DMS153 treated with DMSO at 0.1 percent for 48 hours (cell line): Measurements from ENCODE around the gene ARL6IP5.

Source experiments
- DNase-seq: peaks from one replicate; lab custom pipeline; 2025; ENCODE audit not compliant: unreplicated experiment; lab: John Stamatoyannopoulos, UW

ARL6IP5 gene

GRCh38 chr3:69116162-69116561 lies 31.4 kb downstream of the ARL6IP5 start:
- DNase-seq: no peak

DNA sequence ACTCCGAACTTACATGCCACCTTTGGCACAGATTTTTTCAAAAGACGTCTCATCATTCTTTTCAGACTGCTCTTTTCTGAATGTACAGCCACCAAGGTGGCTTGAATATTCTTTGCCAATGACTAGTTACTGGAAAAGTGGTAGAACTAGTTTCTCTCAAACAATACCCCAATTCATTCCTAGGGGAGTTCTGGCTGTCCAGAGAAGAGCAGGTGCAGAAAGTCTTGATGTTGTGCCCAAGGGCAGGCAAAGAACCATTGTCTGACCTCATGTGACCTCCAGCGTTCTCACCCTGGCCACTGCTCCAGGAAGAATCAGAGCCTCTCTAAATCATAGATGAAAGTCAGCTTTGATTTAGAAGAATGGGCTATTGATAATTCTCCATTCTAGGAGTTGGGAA lies 32.2 kb downstream of the ARL6IP5 start:
- DNase-seq: no peak

DNA sequence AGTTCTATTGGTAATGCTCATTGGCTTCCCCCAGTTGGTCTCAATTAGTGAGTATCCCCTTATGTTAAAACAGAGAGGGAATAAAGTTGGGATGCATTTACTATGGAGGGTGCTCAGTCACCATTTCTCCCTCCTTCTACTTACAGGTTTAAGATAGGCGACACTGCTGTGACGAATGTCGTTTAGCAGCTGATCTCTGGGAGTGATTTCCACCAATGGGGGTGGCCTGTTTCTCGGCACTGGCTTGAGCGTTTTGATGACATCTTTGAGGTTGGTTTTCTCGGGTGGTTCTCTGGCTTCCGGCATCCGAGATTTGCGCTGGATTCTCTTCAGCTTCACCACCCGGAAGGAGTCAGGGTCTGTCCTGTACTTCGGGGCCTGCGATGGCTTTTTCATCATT lies 33.8 kb downstream of the ARL6IP5 start:
- DNase-seq: no peak

DNA sequence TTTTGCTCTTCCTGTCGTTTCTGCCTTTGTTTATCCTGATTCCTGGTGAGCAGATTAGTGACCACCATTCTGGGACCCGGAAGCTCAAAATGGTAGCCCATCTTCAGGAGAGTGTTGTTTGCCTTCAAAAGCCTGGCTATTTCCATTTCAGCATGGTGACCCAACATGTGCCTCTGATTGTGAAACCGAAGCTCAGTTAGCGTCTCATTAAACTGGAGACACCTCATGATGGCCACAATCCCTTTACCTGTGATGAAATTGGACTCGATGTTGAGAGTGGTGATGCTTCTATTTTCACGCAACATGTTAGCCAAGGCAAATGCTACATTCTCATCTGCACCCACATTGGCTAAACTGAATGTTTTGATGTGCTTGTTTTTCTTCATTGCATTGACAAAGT lies 34.4 kb downstream of the ARL6IP5 start:
- no peak for DNase-seq

DNA sequence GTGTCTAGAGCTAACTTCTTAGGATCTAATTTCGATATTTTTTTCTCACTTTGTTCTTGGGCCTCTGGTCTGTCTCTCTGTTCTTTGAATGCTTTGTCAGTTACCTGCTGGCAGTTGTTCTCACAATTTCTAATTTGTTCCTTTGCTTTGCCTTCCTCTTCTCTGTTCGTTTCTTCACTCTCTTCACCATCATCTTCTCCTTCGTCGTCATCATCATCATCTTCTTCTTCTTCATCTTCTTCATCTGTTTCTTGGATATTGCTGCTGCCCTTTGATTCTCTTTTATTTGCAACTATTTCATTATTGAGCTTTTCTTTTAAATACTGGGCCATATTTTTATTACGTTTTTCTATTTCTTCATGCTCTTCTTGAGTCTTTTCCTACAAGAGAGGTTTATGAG lies 34.9 kb downstream of the ARL6IP5 start:
- DNase-seq: no peak

DNA sequence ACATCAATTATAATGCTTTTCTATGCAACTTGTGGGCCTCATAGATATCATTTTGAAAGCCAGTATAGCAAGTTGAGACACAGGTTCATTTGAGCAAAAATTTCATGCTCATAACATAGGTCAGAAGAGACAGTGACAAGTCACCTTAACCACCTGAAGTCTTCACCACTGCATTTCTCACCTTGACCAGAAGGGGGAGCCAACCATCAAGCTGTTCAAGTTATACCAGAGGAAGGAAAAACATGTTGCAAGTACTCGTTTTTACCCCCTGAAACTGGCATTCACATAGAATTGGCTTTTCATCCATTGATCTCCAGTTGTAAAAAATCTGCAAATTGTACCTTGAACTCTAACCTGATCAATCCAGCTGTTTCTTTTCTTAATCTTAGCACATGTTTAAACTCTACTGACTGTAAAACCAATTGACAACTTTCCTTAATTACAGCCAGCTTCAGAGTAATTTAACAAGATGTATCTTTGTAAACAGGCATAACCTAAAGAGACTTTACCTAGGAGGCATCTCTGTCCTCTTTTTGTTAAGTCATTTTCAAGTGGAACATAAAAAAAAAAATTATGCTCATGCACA lies 36.2 kb downstream of the ARL6IP5 start:
- peak; percentile 34 for DNase-seq

DNA sequence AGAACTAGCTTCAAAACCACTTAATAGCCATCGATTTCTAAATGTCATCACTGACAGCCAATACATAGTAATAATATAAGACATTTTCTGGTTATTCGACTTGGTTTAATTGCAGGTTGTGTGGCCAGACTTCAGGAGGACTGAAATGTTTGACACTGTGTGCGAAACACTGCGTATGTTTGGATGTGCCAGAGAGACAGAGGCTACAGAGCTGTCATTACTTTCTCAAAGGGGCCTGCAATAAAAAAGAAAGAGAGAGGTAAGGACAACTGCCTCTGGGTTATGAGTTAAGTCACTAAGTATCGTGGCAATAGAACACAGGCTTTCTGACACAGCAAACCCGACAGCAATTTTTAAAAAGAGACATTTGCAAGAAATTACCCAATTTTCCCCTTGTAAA lies 36.8 kb downstream of the ARL6IP5 start:
- DNase-seq: no peak

- DNase-seq: no peak
Observed at GRCh38 chr3:69121950-69122349, 37.2 kb downstream of the ARL6IP5 start.

DNA sequence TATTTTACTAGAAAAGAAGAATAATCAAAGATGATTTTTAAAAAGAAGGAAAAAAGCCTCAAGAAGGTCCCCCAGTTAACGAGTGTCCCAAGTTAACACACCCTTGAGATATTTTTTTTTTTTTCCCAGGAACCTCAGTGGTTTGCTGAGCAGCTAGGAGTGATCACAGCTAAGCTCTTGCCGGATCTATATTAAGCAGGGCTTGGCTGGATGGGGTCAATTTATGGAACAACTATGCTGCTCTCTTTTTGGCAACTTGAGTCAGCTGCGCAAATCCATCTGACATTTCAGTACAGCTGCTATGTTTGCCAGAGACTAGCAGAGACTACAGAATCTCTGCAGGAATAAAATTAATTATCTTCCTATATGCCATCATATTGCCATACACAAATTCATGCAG lies 37.7 kb downstream of the ARL6IP5 start, which contains the start of gene LMOD3:
TSS of gene LMOD3 (minus strand) at position 193 of the 400 bp plus-strand sequence. CDS start 209 bp downstream, outside the sequence.
- DNase-seq: no peak

DNA sequence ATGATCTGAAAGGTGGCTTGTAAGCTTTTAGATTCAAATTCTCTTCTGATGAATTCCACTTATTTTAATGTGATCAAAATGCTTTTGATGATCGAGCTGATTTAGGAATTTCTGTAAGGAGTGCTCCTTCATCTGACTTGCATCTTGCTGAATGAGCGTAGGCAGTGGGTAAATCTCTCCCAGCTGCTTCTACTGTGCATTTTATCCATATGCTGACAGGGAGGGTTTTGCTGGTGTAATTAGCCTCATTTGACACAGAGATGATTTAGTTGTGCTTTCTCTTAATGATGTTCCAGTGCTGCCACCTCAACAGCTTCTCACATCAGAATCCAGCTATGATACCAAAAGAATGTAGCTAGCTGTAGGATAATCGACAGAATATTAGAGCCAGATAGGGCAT lies 41.5 kb downstream of the ARL6IP5 start:
- DNase-seq: no peak

GRCh38 chr3:69126999-69127398 lies 42.3 kb downstream of the ARL6IP5 start:
- DNase-seq: no peak

- no peak for DNase-seq
Observed at GRCh38 chr3:69128509-69128908, 43.8 kb downstream of the ARL6IP5 start.

- no peak for DNase-seq
Observed at GRCh38 chr3:69129531-69129930, 44.8 kb downstream of the ARL6IP5 start.

DNA sequence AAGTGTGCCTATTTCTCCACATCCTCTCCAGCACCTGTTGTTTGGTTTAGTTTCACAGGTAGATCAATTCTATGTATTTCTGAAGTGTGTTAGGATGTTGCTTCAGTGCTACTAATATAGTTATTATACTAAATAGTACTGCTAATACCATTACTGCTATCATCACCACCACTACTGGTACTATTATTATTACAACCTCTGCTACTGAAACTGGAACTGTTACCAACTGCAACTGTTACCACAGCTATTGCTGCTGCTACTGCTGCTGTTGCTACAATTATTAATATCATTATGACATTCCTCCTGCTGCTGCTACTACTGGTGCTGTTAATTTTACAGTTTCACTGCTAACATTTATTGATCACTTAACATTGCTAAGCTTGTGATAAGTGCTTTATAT lies 46.0 kb downstream of the ARL6IP5 start:
- no peak for DNase-seq

GRCh38 chr3:69137005-69137404 lies 52.3 kb downstream of the ARL6IP5 start:
- DNase-seq: no peak

- DNase-seq: no peak
Observed at GRCh38 chr3:69137412-69137811, 52.7 kb downstream of the ARL6IP5 start.

GRCh38 chr3:69141313-69141712 lies 56.6 kb downstream of the ARL6IP5 start:
- DNase-seq: no peak

DNA sequence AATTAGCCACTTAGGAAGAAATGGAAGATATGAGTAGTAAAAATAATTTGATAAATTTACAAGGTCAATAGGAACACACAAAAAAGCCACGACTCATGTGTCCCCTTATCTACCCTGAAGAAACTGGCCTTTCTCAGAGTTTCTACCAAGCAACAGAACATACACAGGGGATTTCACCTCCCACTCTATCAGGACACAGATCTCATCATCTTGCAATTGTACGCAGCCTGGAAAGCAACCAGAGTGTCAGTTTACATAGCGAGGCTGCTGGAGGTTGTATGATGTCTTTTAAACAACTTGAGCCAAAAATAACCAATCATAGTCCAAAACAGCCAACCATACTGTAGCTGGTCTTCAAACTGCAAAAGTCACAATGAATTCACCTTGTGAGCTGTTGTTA lies 57.4 kb downstream of the ARL6IP5 start:
- no peak for DNase-seq

GRCh38 chr3:69142797-69143454 lies 58.2 kb downstream of the ARL6IP5 start:
- no peak for DNase-seq

- no peak for DNase-seq
Observed at GRCh38 chr3:69143612-69144011, 58.9 kb downstream of the ARL6IP5 start.

DNA sequence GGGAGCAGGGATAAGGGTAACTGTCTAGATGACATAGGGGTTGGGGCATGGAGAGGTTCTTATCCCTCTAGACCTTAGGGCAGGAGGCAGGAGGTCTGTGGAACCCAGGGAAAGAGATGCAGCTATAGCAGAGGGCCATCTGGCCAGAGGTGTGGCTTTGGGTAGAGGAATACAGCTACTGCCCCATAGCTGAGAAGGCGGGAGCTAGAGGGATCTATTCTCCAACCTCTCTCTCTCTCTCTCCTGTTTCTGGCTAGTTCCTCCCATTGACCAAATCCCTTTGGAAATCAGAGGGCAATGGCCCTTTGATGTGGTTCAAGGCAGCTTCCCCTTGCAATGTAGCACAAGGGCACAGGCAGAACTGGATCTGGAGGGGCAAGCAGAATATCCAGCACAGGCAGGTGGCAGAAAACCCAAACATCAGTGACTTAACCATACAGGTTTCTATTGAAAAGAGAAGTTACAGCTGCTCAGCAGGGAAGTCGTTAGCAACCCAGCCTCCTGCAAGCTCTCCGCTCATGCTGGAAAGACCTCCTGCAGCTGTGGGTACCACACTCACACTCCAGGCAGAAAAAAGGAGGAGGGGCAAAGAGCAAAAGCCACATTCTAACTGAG lies 60.0 kb downstream of the ARL6IP5 start:
- DNase-seq: no peak

DNA sequence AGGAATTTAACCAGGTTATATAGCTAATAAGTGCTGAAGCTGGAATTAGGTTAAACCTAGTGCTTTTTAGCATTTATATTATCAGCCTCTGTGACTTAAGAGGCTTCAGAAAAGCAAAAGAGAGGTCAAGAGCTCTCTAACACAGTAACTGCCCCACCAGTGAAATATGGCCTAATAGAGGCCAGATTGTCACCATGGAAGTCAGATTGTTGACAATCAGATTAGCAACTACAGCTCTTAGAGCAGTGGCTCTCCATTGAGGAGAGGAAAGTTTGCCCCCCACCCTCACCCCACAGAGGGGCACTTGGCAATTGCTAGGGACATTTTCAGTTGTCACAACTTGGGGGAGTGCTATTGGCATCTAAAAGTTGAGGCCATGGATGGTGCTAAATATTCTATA lies 61.0 kb downstream of the ARL6IP5 start:
- no peak for DNase-seq

- DNase-seq: no peak
Observed at GRCh38 chr3:69149586-69149985, 64.8 kb downstream of the ARL6IP5 start.
